ENCODE data around the gene PLA2G2D. TPM values are rescaled to one million over a fixed set of nuclear protein-coding genes. Genes with fewer than 3 reads are reported as not detected.

The PLA2G2D gene
- total and polyA plus RNA-seq, 10 of the 15 experiments (the other 5 are each of a cell fraction or from before 2014, with no cell fraction given), result 0.06 to 0.38 (median 0.16) TPM; not detected in 2

- H4K20me1 ChIP-seq (ENCODE audit: control insufficient read depth, insufficient read depth), result no peaks in the 10 kb centered on the region
- CTCF ChIA-PET, result interaction anchor here (0.7 to 3.7 kb wide), 7 partner anchors 8 to 195 kb away, joined by 3 to 17 read pairs (median 5); no protein-coding TSS in a partner anchor
- H3K36me3 ChIP-seq (ENCODE audit: control insufficient read depth in 2 of 2, insufficient read depth in 2 of 2, low read length in 1 of 2), result no peaks in the 10 kb centered on the region
- H3K4me2 ChIP-seq (ENCODE audit: control insufficient read depth, insufficient read depth), result peak overlapping the region; percentile 19
- ATAC-seq (no peak), FAIRE-seq (no peak), DNase-seq (ENCODE audit: low read depth, low spot score) (no peak)
- H2AFZ ChIP-seq (ENCODE audit: control insufficient read depth, low read depth, low read length), result no peak overlapping the region; the same call in 1 of the 2 replicates
- H3K9me3 ChIP-seq (replicated peaks; ENCODE audit: control insufficient read depth, insufficient read depth, low read length), result no peaks in the 10 kb centered on the region
- TF ChIP-seq ZBED1 (IDR thresholded peaks at IDR 0.05; ENCODE audit: borderline replicate concordance) (no peak), CBFB (IDR thresholded peaks at IDR 0.05; ENCODE audit: low read depth) (no peak), IKZF1 (conservative IDR thresholded peaks at IDR 0.05) (no peak), CUX1 (IDR thresholded peaks at IDR 0.05; ENCODE audit: insufficient replicate concordance, low read depth, low read length) (no peak), ZBTB33 (IDR thresholded peaks at IDR 0.05) (no peak), BCL11A (IDR thresholded peaks at IDR 0.05; ENCODE audit: low read depth, low read length) (no peak), ZNF622 (IDR thresholded peaks at IDR 0.05) (no peak), SREBF2 (IDR thresholded peaks at IDR 0.05; ENCODE audit: low read length) (no peak), HCFC1 (IDR thresholded peaks at IDR 0.05; ENCODE audit: low read length) (no peak), RELA (IDR thresholded peaks at IDR 0.05; ENCODE audit: borderline replicate concordance, partially characterized antibody) (no peak), CHD2 (IDR thresholded peaks at IDR 0.05; ENCODE audit: borderline replicate concordance, low read depth, low read length) (no peak), STAT3 (IDR thresholded peaks at IDR 0.05; ENCODE audit: low read depth, low read length) (no peak), CEBPB (IDR thresholded peaks at IDR 0.05; ENCODE audit: borderline replicate concordance in 1 of 2, low read depth in 2 of 2, low read length in 2 of 2) (no peak), ASH2L (IDR thresholded peaks at IDR 0.05; ENCODE audit: borderline replicate concordance, low read depth) (no peak)
- no peaks in the 10 kb centered on the region for H3K27me3 ChIP-seq (replicated peaks in 1 of 2; ENCODE audit: control insufficient read depth in 2 of 2, insufficient read depth in 2 of 2, low read length in 1 of 2)
- intact Hi-C loops (cut with micrococcal nuclease; ENCODE audit: unreplicated experiment) (no loop called here), in situ Hi-C loops (cut with MboI) (no loop called here)
- SMC1A ChIA-PET (ENCODE audit: uncharacterized antibody, unreplicated experiment), result interaction anchor here (0.8 to 4.1 kb wide), 7 partner anchors 10 to 159 kb away, joined by 3 to 27 read pairs (median 4); no protein-coding TSS in a partner anchor
- POLR2A ChIA-PET, result interaction anchor here (0.6 to 2.6 kb wide), 6 partner anchors 12 to 664 kb away, joined by 3 to 11 read pairs (median 4); no protein-coding TSS in a partner anchor
- H3K9ac ChIP-seq (ENCODE audit: control insufficient read depth, insufficient read depth, low read length), result no peak overlapping the region
- RAD21 ChIA-PET (ENCODE audit: unreplicated experiment), result interaction anchor here (1.2 to 3.1 kb wide), 4 partner anchors 20 to 104 kb away, joined by 3 to 15 read pairs (median 5); no protein-coding TSS in a partner anchor
- H3K4me1 ChIP-seq (ENCODE audit: control insufficient read depth, insufficient read depth, low read length), result peaks cover 45% of the 10 kb centered on the region
- H3K4me3 ChIP-seq, result no peak overlapping the region
- BruUV-seq (replicated peaks), result no TSS peak
- no peaks in the 10 kb centered on the region for H3K79me2 ChIP-seq (ENCODE audit: control insufficient read depth, insufficient read depth, low read length)
- 64% methylated on average over 5 of the region's 5 CpGs for WGBS (ENCODE audit: insufficient coverage, insufficient replicate concordance, low lambda C conversion rate, missing lambda C conversion rate)
- peak overlapping the region; percentile 35; the same call in 1 of the 2 replicates for H3K27ac ChIP-seq (ENCODE audit: control insufficient read depth, insufficient read depth)
Measured at GRCh38 chr1:20078711-20079110, 40.6 kb downstream of the PLA2G2D start.
